ENCODE data around the gene ACTR8. TPM values are rescaled to one million over a fixed set of nuclear protein-coding genes. Genes with fewer than 3 reads are reported as not detected.

Gene ACTR8
- total and polyA plus RNA-seq, 2 of the 13 experiments (the other 11 are each of a cell fraction or from before 2014, with no cell fraction given): 15.5 to 29.0 TPM

DNA sequence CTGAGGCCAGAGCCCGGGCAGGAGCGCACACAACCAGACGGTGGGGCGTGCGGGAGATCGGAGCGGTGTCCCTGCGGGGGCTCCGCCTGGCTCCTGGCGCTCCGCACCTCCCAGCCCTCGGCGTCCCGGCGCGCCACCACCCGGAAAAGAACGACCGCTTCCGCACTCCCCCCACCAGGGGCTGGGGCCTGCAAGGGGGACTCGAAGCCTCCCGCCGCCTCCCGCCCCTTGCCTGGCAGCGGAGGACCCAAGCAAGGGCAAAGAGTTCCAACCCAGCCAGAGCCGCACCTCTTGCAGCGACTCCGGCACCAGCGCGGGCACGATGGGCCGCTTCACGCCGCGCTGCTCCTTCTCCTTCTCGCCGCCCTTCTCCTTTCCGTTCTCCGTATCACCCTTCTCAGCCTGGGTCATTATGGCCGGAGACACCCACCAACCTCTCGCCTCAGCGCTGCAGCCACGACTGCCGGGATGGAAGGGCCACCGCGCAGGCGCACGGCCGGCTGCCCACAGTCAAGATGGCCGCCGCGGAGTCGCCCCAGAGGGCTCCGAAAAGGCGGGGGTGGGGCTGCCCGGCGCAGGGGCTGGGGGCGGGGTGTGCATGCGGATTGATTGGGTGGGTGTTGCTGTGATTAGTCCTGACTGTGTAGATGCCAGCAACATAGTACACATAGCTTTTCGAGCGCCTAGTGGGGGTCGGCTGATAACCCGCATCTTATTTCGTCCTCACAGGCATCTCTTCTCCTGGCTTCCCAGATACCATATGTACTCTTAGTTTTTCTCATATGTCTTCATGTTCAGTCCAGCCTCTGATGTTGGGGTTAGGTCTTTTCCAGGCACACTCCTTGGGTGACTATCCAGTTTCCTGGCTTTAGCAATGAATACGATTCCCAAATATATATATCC, at the start of gene ACTR8 (continued):
- TF ChIP-seq DNMT3B (CRISPR knock-in tag; conservative IDR thresholded peaks at IDR 0.05) (no peak), ZNF274 (CRISPR knock-in tag; IDR thresholded peaks at IDR 0.05) (peak; percentile 52; the same call in 1 of the 2 replicates), XRCC5 (optimal IDR thresholded peaks at IDR 0.05; ENCODE audit: low read length) (peak; percentile 45), SOX5 (CRISPR knock-in tag; IDR thresholded peaks at IDR 0.05; ENCODE audit: borderline replicate concordance) (0 out of 2 replicates have a peak, but pooled peaks have one; percentile 20), MYC (CRISPR knock-in tag; IDR thresholded peaks at IDR 0.05; ENCODE audit: borderline replicate concordance) (peak; percentile 62; the same call in 1 of the 2 replicates), NBN (conservative IDR thresholded peaks at IDR 0.05) (no peak), RAD51 (IDR thresholded peaks at IDR 0.05; ENCODE audit: borderline replicate concordance) (no peak), ZFY (CRISPR knock-in tag; IDR thresholded peaks at IDR 0.05) (peak; percentile 94), HDAC1 (CRISPR knock-in tag; IDR thresholded peaks at IDR 0.05) (peak; percentile 95), NAIF1 (CRISPR knock-in tag; IDR thresholded peaks at IDR 0.05; ENCODE audit: borderline replicate concordance) (no peak), RBM39 (IDR thresholded peaks at IDR 0.05; ENCODE audit: low read depth, low read length, poor library complexity, severe bottlenecking) (peak; percentile 67), SIN3B (IDR thresholded peaks at IDR 0.05; ENCODE audit: low read length) (0 out of 2 replicates have a peak, but pooled peaks have one; percentile 24), TCF12 (IDR thresholded peaks at IDR 0.05) (no peak), TCF12 (CRISPR knock-in tag; IDR thresholded peaks at IDR 0.05) (no peak; the same call in 1 of the 2 replicates), ZNF879 (CRISPR knock-in tag; IDR thresholded peaks at IDR 0.05) (peak; percentile 86; the same call in 1 of the 2 replicates), ZFP37 (CRISPR knock-in tag; IDR thresholded peaks at IDR 0.05; ENCODE audit: borderline replicate concordance) (peak; percentile 80), ZNF264 (CRISPR knock-in tag; IDR thresholded peaks at IDR 0.05) (no peak), ZNF317 (CRISPR knock-in tag; IDR thresholded peaks at IDR 0.05) (peak; percentile 56; the same call in 1 of the 2 replicates), POLR2AphosphoS2 (IDR thresholded peaks at IDR 0.05; ENCODE audit: low read depth, low read length) (0 out of 2 replicates have a peak, but pooled peaks have one; percentile 74), ARID2 (CRISPR knock-in tag; IDR thresholded peaks at IDR 0.05; ENCODE audit: borderline replicate concordance) (peak; percentile 78), ZNF431 (CRISPR knock-in tag; IDR thresholded peaks at IDR 0.05; ENCODE audit: borderline replicate concordance, low read depth) (no peak; the same call in 1 of the 2 replicates), ZNF143 (CRISPR knock-in tag; IDR thresholded peaks at IDR 0.05) (peak; percentile 74; the same call in 1 of the 2 replicates), FOXP1 (IDR thresholded peaks at IDR 0.05) (no peak), FOXP1 (CRISPR knock-in tag; IDR thresholded peaks at IDR 0.05) (no peak), ZNF816 (CRISPR knock-in tag; IDR thresholded peaks at IDR 0.05; ENCODE audit: borderline replicate concordance) (peak; percentile 83), KDM5A (IDR thresholded peaks at IDR 0.05; ENCODE audit: borderline replicate concordance, low read length) (peak; percentile 66; the same call in 1 of the 2 replicates)
- TF ChIP-seq, protein P1, sequence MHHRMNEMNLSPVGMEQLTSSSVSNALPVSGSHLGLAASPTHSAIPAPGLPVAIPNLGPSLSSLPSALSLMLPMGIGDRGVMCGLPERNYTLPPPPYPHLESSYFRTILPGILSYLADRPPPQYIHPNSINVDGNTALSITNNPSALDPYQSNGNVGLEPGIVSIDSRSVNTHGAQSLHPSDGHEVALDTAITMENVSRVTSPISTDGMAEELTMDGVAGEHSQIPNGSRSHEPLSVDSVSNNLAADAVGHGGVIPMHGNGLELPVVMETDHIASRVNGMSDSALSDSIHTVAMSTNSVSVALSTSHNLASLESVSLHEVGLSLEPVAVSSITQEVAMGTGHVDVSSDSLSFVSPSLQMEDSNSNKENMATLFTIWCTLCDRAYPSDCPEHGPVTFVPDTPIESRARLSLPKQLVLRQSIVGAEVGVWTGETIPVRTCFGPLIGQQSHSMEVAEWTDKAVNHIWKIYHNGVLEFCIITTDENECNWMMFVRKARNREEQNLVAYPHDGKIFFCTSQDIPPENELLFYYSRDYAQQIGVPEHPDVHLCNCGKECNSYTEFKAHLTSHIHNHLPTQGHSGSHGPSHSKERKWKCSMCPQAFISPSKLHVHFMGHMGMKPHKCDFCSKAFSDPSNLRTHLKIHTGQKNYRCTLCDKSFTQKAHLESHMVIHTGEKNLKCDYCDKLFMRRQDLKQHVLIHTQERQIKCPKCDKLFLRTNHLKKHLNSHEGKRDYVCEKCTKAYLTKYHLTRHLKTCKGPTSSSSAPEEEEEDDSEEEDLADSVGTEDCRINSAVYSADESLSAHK (CRISPR knock-in tag; IDR thresholded peaks at IDR 0.05; ENCODE audit: borderline replicate concordance): no peak
- TF ChIP-seq, protein P2, sequence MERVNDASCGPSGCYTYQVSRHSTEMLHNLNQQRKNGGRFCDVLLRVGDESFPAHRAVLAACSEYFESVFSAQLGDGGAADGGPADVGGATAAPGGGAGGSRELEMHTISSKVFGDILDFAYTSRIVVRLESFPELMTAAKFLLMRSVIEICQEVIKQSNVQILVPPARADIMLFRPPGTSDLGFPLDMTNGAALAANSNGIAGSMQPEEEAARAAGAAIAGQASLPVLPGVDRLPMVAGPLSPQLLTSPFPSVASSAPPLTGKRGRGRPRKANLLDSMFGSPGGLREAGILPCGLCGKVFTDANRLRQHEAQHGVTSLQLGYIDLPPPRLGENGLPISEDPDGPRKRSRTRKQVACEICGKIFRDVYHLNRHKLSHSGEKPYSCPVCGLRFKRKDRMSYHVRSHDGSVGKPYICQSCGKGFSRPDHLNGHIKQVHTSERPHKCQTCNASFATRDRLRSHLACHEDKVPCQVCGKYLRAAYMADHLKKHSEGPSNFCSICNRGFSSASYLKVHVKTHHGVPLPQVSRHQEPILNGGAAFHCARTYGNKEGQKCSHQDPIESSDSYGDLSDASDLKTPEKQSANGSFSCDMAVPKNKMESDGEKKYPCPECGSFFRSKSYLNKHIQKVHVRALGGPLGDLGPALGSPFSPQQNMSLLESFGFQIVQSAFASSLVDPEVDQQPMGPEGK (CRISPR knock-in tag; IDR thresholded peaks at IDR 0.05): peak; percentile 97

Data from HepG2 (cell line).